BLaER1 treated with 17β-estradiol and CSF1 and Interleukin-3, amounts not matched to agents 10 nM and 100 nM (cell line): Measurements from ENCODE around the gene NMS.
"Not testable (repeated sequence)": the region's sequence is repeated elsewhere in the genome, so short reads cannot be mapped to it uniquely, and the experiment has no call there.

ENCODE experiments used
- H3K27ac ChIP-seq, 11 experiments: shearing (Covaris generic); formaldehyde crosslinking; 2 replicates each; pipeline ENCODE4 v1.8.1; 2022
- H3K27me3 ChIP-seq, 11 experiments: shearing (Covaris generic); formaldehyde crosslinking; 2 replicates each; pipeline ENCODE4 v1.8.1; 2022
- H3K36me3 ChIP-seq, 11 experiments: shearing (Covaris generic); formaldehyde crosslinking; 2 replicates each; pipeline ENCODE4 v1.8.1; 2022
- H3K4me1 ChIP-seq, 10 experiments: shearing (Covaris generic); formaldehyde crosslinking; 2 replicates each; pipeline ENCODE4 v1.8.1; 2022
- H3K4me2 ChIP-seq, 11 experiments: shearing (Covaris generic); formaldehyde crosslinking; 2 replicates each; pipeline ENCODE4 v1.8.1; 2022
- H3K4me3 ChIP-seq, 10 experiments: shearing (Covaris generic); formaldehyde crosslinking; 2 replicates each; pipeline ENCODE4 v1.8.1; 2022
- H3K9ac ChIP-seq, 11 experiments: shearing (Covaris generic); formaldehyde crosslinking; 2 replicates each; pipeline ENCODE4 v1.8.1; 2022
- H3K9me3 ChIP-seq, 11 experiments: shearing (Covaris generic); formaldehyde crosslinking; replicated peaks in 1 of 11; 2 replicates each; pipeline ENCODE4 v1.8.1; 2022
- H4K20me1 ChIP-seq, 11 experiments: shearing (Covaris generic); formaldehyde crosslinking; 2 replicates each; pipeline ENCODE4 v1.8.1; 2022
- Cebpa-rat ChIP-seq, 11 experiments: shearing (Covaris generic); IDR thresholded peaks; 2 replicates each; pipeline ENCODE4 v1.8.1; 2022

NMS gene

GRCh38 chr2:100427627-100428258, 42.5 kb upstream of the NMS start:
- H3K9me3 ChIP-seq = peaks cover 10 to 38% (median 25%) of the 10 kb centered on the region in 11 experiments; a peak in 21 of 22 replicates
- H3K4me2 ChIP-seq = peak overlapping the region in 2 of 11 experiments; percentile 80 to 84; a peak in 4 of 22 replicates
- no peak overlapping the region for H3K4me3 ChIP-seq
- TF ChIP-seq Cebpa-rat (IDR thresholded peaks at IDR 0.05) = no peak
- H4K20me1 ChIP-seq = no peaks in the 10 kb centered on the region
- H3K9ac ChIP-seq = no peak overlapping the region
- H3K27me3 ChIP-seq = no peaks in the 10 kb centered on the region
- peaks cover 0 to 49% (median 16%) of the 10 kb centered on the region in 10 experiments; a peak in 12 of 20 replicates for H3K4me1 ChIP-seq
- no peaks in the 10 kb centered on the region for H3K36me3 ChIP-seq
- H3K27ac ChIP-seq = no peak overlapping the region

- no peak for TF ChIP-seq Cebpa-rat (IDR thresholded peaks at IDR 0.05)
- Histone ChIP-seq H3K27me3 (no peaks in the 10 kb centered on the region), H3K4me1 (peaks cover 0 to 41% (median 16%) of the 10 kb centered on the region in 10 experiments; a peak in 12 of 20 replicates)
These were observed 40.6 kb upstream of the NMS start for GRCh38 chr2:100429726-100430125.

GRCh38 chr2:100437751-100438150, 32.5 kb upstream of the NMS start:
- no peak overlapping the region for H3K27ac ChIP-seq
- H3K9me3 ChIP-seq = peaks cover 0 to 12% (median 6%) of the 10 kb centered on the region in 11 experiments; a peak in 5 of 22 replicates
- H3K4me1 ChIP-seq = no peaks in the 10 kb centered on the region
- H3K9ac ChIP-seq = no peak overlapping the region
- H3K27me3 ChIP-seq = no peaks in the 10 kb centered on the region
- H3K36me3 ChIP-seq = no peaks in the 10 kb centered on the region
- H4K20me1 ChIP-seq = no peaks in the 10 kb centered on the region
- H3K4me2 ChIP-seq = no peak overlapping the region
- no peak for TF ChIP-seq Cebpa-rat (IDR thresholded peaks at IDR 0.05)
- H3K4me3 ChIP-seq = no peak overlapping the region

More at GRCh38 chr2:100429726-100430125, 40.6 kb upstream of the NMS start:
- no peak overlapping the region for H3K4me3 ChIP-seq
- H4K20me1 ChIP-seq = no peaks in the 10 kb centered on the region
- H3K9ac ChIP-seq = no peak overlapping the region
- H3K4me2 ChIP-seq = peak overlapping the region in 2 of 11 experiments; percentile 16 to 41; a peak in 2 of 22 replicates
- no peak overlapping the region for H3K27ac ChIP-seq
- no peaks in the 10 kb centered on the region for H3K36me3 ChIP-seq
- peaks cover 10 to 38% (median 25%) of the 10 kb centered on the region in 11 experiments; a peak in 21 of 22 replicates for H3K9me3 ChIP-seq

- H3K9me3 ChIP-seq = peaks cover 8 to 34% (median 22%) of the 10 kb centered on the region in 11 experiments; a peak in 21 of 22 replicates
- H3K4me2 ChIP-seq = no peak overlapping the region
- no peaks in the 10 kb centered on the region for H3K4me1 ChIP-seq
- H3K27me3 ChIP-seq = no peaks in the 10 kb centered on the region
- no peak for TF ChIP-seq Cebpa-rat (IDR thresholded peaks at IDR 0.05)
- H3K27ac ChIP-seq = no peak overlapping the region
- H3K36me3 ChIP-seq = no peaks in the 10 kb centered on the region
- no peak overlapping the region for H3K4me3 ChIP-seq
- H3K9ac ChIP-seq = no peak overlapping the region
- H4K20me1 ChIP-seq = no peaks in the 10 kb centered on the region
These were observed 23.6 kb upstream of the NMS start for GRCh38 chr2:100446696-100447095.

- H3K9ac ChIP-seq = no peak overlapping the region
- no peaks in the 10 kb centered on the region for H3K4me1 ChIP-seq
These were observed 19.2 kb upstream of the NMS start for GRCh38 chr2:100451092-100451491.

GRCh38 chr2:100451734-100452133, 18.5 kb upstream of the NMS start:
- H4K20me1 ChIP-seq = no peaks in the 10 kb centered on the region
- no peaks in the 10 kb centered on the region for H3K4me1 ChIP-seq
- no peaks in the 10 kb centered on the region for H3K27me3 ChIP-seq
- peaks cover 40 to 47% (median 43%) of the 10 kb centered on the region in 11 experiments for H3K9me3 ChIP-seq
- H3K27ac ChIP-seq = no peak overlapping the region
- H3K4me2 ChIP-seq = no peak overlapping the region
- H3K36me3 ChIP-seq = no peaks in the 10 kb centered on the region
- no peak for TF ChIP-seq Cebpa-rat (IDR thresholded peaks at IDR 0.05)
- H3K9ac ChIP-seq = no peak overlapping the region
- no peak overlapping the region for H3K4me3 ChIP-seq

More at GRCh38 chr2:100451092-100451491, 19.2 kb upstream of the NMS start:
- Histone ChIP-seq H4K20me1 (no peaks in the 10 kb centered on the region), H3K4me2 (no peak overlapping the region), H3K9me3 (peaks cover 35 to 46% (median 41%) of the 10 kb centered on the region in 11 experiments), H3K36me3 (no peaks in the 10 kb centered on the region), H3K4me3 (no peak overlapping the region), H3K27ac (no peak overlapping the region), H3K27me3 (no peaks in the 10 kb centered on the region)
- TF ChIP-seq Cebpa-rat (IDR thresholded peaks at IDR 0.05) = no peak

- Histone ChIP-seq H3K4me3 (no peak overlapping the region), H3K36me3 (0 out of 22 replicates have a peak, but pooled peaks cover 0 to under 1% (median 0%) of the 10 kb centered on the region in 11 experiments), H3K4me2 (no peak overlapping the region), H3K9me3 (peaks cover 56 to 68% (median 62%) of the 10 kb centered on the region in 11 experiments), H3K27me3 (no peaks in the 10 kb centered on the region), H3K27ac (no peak overlapping the region), H3K9ac (no peak overlapping the region), H3K4me1 (no peaks in the 10 kb centered on the region), H4K20me1 (no peaks in the 10 kb centered on the region)
- no peak for TF ChIP-seq Cebpa-rat (IDR thresholded peaks at IDR 0.05)
These were observed 16.4 kb upstream of the NMS start for GRCh38 chr2:100453853-100454252.

- H3K9me3 ChIP-seq = peaks cover 81 to 93% (median 87%) of the 10 kb centered on the region in 11 experiments
- not testable (repeated sequence) for H3K36me3 ChIP-seq, H3K27me3 ChIP-seq, H3K4me2 ChIP-seq, H3K27ac ChIP-seq, H4K20me1 ChIP-seq, H3K4me3 ChIP-seq, H3K4me1 ChIP-seq, H3K9ac ChIP-seq
These were observed 13.9 kb upstream of the NMS start for GRCh38 chr2:100456357-100456756.

GRCh38 chr2:100460904-100461530, 9.3 kb upstream of the NMS start:
- H3K36me3 ChIP-seq = 0 out of 22 replicates have a peak, but pooled peaks cover 0 to 4% (median 0%) of the 10 kb centered on the region in 11 experiments
- no peak overlapping the region for H3K27ac ChIP-seq
- no peak overlapping the region for H3K4me2 ChIP-seq
- no peaks in the 10 kb centered on the region for H4K20me1 ChIP-seq
- TF ChIP-seq Cebpa-rat (IDR thresholded peaks at IDR 0.05) = no peak
- H3K9ac ChIP-seq = no peak overlapping the region
- H3K4me3 ChIP-seq = no peak overlapping the region
- peaks cover 78 to 89% (median 85%) of the 10 kb centered on the region in 11 experiments for H3K9me3 ChIP-seq
- 0 out of 20 replicates have a peak, but pooled peaks cover 0 to 8% (median 0%) of the 10 kb centered on the region in 10 experiments for H3K4me1 ChIP-seq
- no peaks in the 10 kb centered on the region for H3K27me3 ChIP-seq
